ENCODE results near the gene GPR137. TPM values are rescaled to one million over a fixed set of nuclear protein-coding genes. Genes with fewer than 3 reads are reported as not detected.
A peak's percentile ranks its signal among the peaks of the same experiment; 100 is the strongest.

GPR137 gene
- total RNA-seq, 1 experiment from 2014 or later = 32.4 TPM

- CTCF ChIA-PET = interaction anchor here (0.6 to 1.3 kb wide), 6 partner anchors 9 to 103 kb away, joined by 3 to 11 read pairs (median 6); no protein-coding TSS in a partner anchor
- peak overlapping the region; percentile 79 for H3K9ac ChIP-seq (ENCODE audit: low read length)
- ATAC-seq (no peak), DNase-seq (no peak)
- peaks cover 35% of the 10 kb centered on the region for H3K4me1 ChIP-seq (ENCODE audit: insufficient read depth, low read length)
- TF ChIP-seq CTCF (conservative IDR thresholded peaks at IDR 0.05; ENCODE audit: low read depth, low read length) = no peak
- TF ChIP-seq EZH2 (IDR thresholded peaks at IDR 0.05; ENCODE audit: low read length, unreplicated experiment) = no peak
- TF ChIP-seq EZH2phosphoT487 (IDR thresholded peaks at IDR 0.05; ENCODE audit: borderline replicate concordance, low read length) = no peak
- no peaks in the 10 kb centered on the region; the same call in 1 of the 2 replicates for H4K20me1 ChIP-seq (ENCODE audit: low read length)
- H3K27me3 ChIP-seq (ENCODE audit: low read length) = no peaks in the 10 kb centered on the region
- no peaks in the 10 kb centered on the region for H3K9me2 ChIP-seq (replicated peaks; ENCODE audit: low read length)
- peaks cover 25% of the 10 kb centered on the region for H3K79me2 ChIP-seq (ENCODE audit: low read length)
- no peaks in the 10 kb centered on the region for H3K9me3 ChIP-seq (ENCODE audit: low read length)
- peaks cover 20% of the 10 kb centered on the region for H3K36me3 ChIP-seq (ENCODE audit: low read depth, low read length)
- BruUV-seq (replicated peaks) = no TSS peak
- H3K4me3 ChIP-seq (ENCODE audit: low read length) = peak overlapping the region; percentile 85
- no peaks in the 10 kb centered on the region for H3F3A ChIP-seq (ENCODE audit: low read length, unreplicated experiment)
- H3K27ac ChIP-seq (ENCODE audit: low read length) = no peak overlapping the region
- peak overlapping the region; percentile 68 for H2AFZ ChIP-seq (ENCODE audit: low read length)
- H3K4me2 ChIP-seq (ENCODE audit: low read length) = peak overlapping the region; percentile 98
- intact Hi-C loops (cut with micrococcal nuclease) = loop anchor here (1.0 kb wide), 1 partner anchor 47 kb away; no protein-coding TSS in a partner anchor
- POLR2A ChIA-PET (ENCODE audit: unreplicated experiment) = interaction anchor here (0.7 kb wide), 1 partner anchor 44 kb away, joined by 4 read pairs; no protein-coding TSS in a partner anchor
Measured at GRCh38 chr11:64251753-64252002, 34.0 kb upstream of the GPR137 start.

GRCh38 chr11:64252003-64252872 is 33.4 kb upstream of the GPR137 start:
- Histone ChIP-seq H3K4me1 (ENCODE audit: insufficient read depth, low read length) (peaks cover 31% of the 10 kb centered on the region), H2AFZ (ENCODE audit: low read length) (peak overlapping the region; percentile 68), H3K4me2 (ENCODE audit: low read length) (peak overlapping the region; percentile 98), H3K27ac (ENCODE audit: low read length) (no peak overlapping the region), H3K9me2 (replicated peaks; ENCODE audit: low read length) (no peaks in the 10 kb centered on the region), H4K20me1 (ENCODE audit: low read length) (no peaks in the 10 kb centered on the region; the same call in 1 of the 2 replicates), H3K36me3 (ENCODE audit: low read depth, low read length) (peaks cover 21% of the 10 kb centered on the region), H3K79me2 (ENCODE audit: low read length) (peaks cover 25% of the 10 kb centered on the region), H3K27me3 (ENCODE audit: low read length) (no peaks in the 10 kb centered on the region), H3F3A (ENCODE audit: low read length, unreplicated experiment) (no peaks in the 10 kb centered on the region), H3K9me3 (ENCODE audit: low read length) (no peaks in the 10 kb centered on the region), H3K9ac (ENCODE audit: low read length) (peak overlapping the region; percentile 79), H3K4me3 (ENCODE audit: low read length) (peak overlapping the region; percentile 85)
- POLR2A ChIA-PET (ENCODE audit: unreplicated experiment) = interaction anchor here (0.6 to 0.7 kb wide), 2 partner anchors 43 to 63 kb away, joined by 3 to 4 read pairs; no protein-coding TSS in a partner anchor
- peak; percentile 45 for ATAC-seq
- TF ChIP-seq CTCF (conservative IDR thresholded peaks at IDR 0.05; ENCODE audit: low read depth, low read length) (peak; percentile 64), EZH2 (IDR thresholded peaks at IDR 0.05; ENCODE audit: low read length, unreplicated experiment) (no peak), EZH2phosphoT487 (IDR thresholded peaks at IDR 0.05; ENCODE audit: borderline replicate concordance, low read length) (no peak)
- peak; percentile 77 for DNase-seq
- intact Hi-C loops (cut with micrococcal nuclease) = no loop called here
- CTCF ChIA-PET = interaction anchor here (0.6 to 1.3 kb wide), 12 partner anchors 8 to 103 kb away, joined by 3 to 11 read pairs (median 4); partner anchors contain the start of genes FKBP2 and GPR137
- TSS peak; percentile 4 for BruUV-seq (replicated peaks)

Measured in PC-3 (cell line).